Measurements from ENCODE around the gene PDRG1. TPM values are rescaled to one million over a fixed set of nuclear protein-coding genes. Genes with fewer than 3 reads are reported as not detected.

The PDRG1 gene
- total RNA-seq, 1 donor from 2014 or later, result 8.0 TPM

- peaks cover 65% of the 10 kb centered on the region for H3K36me3 ChIP-seq
- TF ChIP-seq, protein P1, sequence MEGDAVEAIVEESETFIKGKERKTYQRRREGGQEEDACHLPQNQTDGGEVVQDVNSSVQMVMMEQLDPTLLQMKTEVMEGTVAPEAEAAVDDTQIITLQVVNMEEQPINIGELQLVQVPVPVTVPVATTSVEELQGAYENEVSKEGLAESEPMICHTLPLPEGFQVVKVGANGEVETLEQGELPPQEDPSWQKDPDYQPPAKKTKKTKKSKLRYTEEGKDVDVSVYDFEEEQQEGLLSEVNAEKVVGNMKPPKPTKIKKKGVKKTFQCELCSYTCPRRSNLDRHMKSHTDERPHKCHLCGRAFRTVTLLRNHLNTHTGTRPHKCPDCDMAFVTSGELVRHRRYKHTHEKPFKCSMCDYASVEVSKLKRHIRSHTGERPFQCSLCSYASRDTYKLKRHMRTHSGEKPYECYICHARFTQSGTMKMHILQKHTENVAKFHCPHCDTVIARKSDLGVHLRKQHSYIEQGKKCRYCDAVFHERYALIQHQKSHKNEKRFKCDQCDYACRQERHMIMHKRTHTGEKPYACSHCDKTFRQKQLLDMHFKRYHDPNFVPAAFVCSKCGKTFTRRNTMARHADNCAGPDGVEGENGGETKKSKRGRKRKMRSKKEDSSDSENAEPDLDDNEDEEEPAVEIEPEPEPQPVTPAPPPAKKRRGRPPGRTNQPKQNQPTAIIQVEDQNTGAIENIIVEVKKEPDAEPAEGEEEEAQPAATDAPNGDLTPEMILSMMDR (IDR thresholded peaks at IDR 0.05), result no peak
Observed at GRCh38 chr20:31945319-31945718, 6.5 kb downstream of the PDRG1 start.

GRCh38 chr20:31943052-31943471 is 8.8 kb downstream of the PDRG1 start:
- ATAC-seq, result no peak
- no peak for DNase-seq
- Histone ChIP-seq H3K4me3 (no peak overlapping the region), H3K27me3 (no peaks in the 10 kb centered on the region), H3K27ac (no peak overlapping the region), H3K9me3 (no peaks in the 10 kb centered on the region), H3K36me3 (peaks cover 49% of the 10 kb centered on the region), H3K4me1 (no peaks in the 10 kb centered on the region)
- intact Hi-C loops (cut with DNase I), result no loop called here
- TF ChIP-seq, protein P1 (IDR thresholded peaks at IDR 0.05), result no peak

More at GRCh38 chr20:31945319-31945718, 6.5 kb downstream of the PDRG1 start:
- H3K9me3 ChIP-seq, result no peaks in the 10 kb centered on the region
- no peak for ATAC-seq
- no peak overlapping the region for H3K27ac ChIP-seq
- intact Hi-C loops (cut with DNase I), result no loop called here
- peaks cover 3% of the 10 kb centered on the region for H3K4me1 ChIP-seq
- no peak for DNase-seq
- no peak overlapping the region for H3K4me3 ChIP-seq
- no peaks in the 10 kb centered on the region for H3K27me3 ChIP-seq

DNA sequence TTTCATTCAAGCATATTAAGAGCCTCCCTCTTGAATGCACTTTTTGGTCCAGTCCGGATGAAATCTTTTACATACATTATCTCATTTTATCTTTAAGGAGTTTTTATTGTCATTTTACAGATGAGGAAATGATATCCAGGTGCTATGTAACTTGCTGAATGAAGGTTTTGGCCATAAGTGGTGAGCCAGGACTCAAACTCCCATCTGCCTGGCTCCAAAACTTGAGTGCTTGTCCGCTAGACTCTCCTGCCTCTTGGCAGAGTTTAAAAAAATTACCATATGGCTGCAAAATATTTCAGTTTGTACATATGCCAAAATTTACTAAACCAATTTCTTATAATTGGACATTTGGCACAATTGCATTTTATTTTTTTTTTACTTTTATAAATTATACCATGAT is 12.2 kb downstream of the PDRG1 start:
- intact Hi-C loops (cut with DNase I), result no loop called here
- ATAC-seq, result no peak
- Histone ChIP-seq H3K27me3 (no peaks in the 10 kb centered on the region), H3K4me3 (no peak overlapping the region), H3K9me3 (no peaks in the 10 kb centered on the region), H3K27ac (no peak overlapping the region), H3K36me3 (peaks cover 15% of the 10 kb centered on the region), H3K4me1 (no peaks in the 10 kb centered on the region)
- no peak for DNase-seq
- TF ChIP-seq, protein P1 (IDR thresholded peaks at IDR 0.05), result no peak

DNA sequence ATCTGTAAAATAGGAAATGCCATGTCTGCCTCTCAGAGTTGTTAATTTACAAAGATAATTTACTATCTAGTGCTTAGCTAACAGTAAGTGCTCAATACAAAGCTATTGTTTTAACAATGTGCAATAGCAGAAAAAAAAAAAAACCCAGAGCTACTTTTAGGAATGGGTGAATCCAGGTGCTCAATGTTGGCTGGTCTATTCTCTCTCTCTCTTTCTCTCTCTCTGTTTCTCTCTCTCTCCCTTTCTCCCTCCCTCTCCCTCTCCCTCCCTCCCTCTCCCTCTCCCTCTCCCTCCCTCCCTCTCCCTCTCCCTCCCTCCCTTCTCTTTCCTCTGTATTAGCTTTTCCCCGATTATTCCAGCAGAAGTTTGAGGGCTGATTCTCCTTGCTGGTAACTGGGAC is 14.0 kb downstream of the PDRG1 start:
- Histone ChIP-seq H3K27me3 (no peaks in the 10 kb centered on the region), H3K27ac (no peak overlapping the region), H3K36me3 (peaks cover 5% of the 10 kb centered on the region), H3K4me3 (no peak overlapping the region), H3K9me3 (no peaks in the 10 kb centered on the region), H3K4me1 (no peaks in the 10 kb centered on the region)
- TF ChIP-seq, protein P1 (IDR thresholded peaks at IDR 0.05), result no peak
- ATAC-seq (no peak), DNase-seq (no peak)
- intact Hi-C loops (cut with DNase I), result no loop called here

DNA sequence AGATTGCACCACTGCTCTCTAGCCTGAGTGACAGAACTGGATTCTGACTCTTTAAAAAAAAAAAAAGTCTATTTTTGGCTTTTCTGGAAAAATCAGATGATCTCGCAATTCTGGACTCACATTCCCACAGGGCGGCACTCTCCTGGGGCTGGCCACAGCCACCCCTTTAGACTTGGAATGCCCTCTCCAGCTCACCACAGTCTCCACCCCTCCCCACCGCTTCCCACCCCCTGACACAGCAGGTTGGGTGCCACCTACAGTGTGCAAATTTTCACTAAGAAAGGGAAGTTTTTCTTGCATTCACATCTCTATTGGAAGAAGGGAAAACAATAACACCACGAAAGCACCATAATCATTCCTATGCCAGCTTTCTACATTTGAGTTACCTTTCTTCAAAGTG is 15.4 kb downstream of the PDRG1 start:
- H3K9me3 ChIP-seq, result no peaks in the 10 kb centered on the region
- no peaks in the 10 kb centered on the region for H3K36me3 ChIP-seq
- H3K27me3 ChIP-seq, result no peaks in the 10 kb centered on the region
- no peak overlapping the region for H3K27ac ChIP-seq
- no peak overlapping the region for H3K4me3 ChIP-seq
- DNase-seq (no peak), ATAC-seq (no peak)
- H3K4me1 ChIP-seq, result no peaks in the 10 kb centered on the region
- TF ChIP-seq, protein P1 (IDR thresholded peaks at IDR 0.05), result no peak
- intact Hi-C loops (cut with DNase I), result no loop called here

All from upper lobe of right lung (tissue), 1 donor.